Stimulated activated CD8-positive, alpha-beta memory T cell treated with anti-CD3 and anti-CD28 coated beads, Interleukin-12 subunit alpha, Interleukin-12 subunit beta, amount 100 ng/mL, for 4 hours (primary cell): ENCODE results near the gene OR4K13.

Source experiments
- DNase-seq: peaks from one replicate; pipeline ENCODE4 v3.0.0-alpha.2; 2020; ENCODE audit warnings: low read depth

Gene OR4K13, protein sequence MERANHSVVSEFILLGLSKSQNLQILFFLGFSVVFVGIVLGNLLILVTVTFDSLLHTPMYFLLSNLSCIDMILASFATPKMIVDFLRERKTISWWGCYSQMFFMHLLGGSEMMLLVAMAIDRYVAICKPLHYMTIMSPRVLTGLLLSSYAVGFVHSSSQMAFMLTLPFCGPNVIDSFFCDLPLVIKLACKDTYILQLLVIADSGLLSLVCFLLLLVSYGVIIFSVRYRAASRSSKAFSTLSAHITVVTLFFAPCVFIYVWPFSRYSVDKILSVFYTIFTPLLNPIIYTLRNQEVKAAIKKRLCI

DNA sequence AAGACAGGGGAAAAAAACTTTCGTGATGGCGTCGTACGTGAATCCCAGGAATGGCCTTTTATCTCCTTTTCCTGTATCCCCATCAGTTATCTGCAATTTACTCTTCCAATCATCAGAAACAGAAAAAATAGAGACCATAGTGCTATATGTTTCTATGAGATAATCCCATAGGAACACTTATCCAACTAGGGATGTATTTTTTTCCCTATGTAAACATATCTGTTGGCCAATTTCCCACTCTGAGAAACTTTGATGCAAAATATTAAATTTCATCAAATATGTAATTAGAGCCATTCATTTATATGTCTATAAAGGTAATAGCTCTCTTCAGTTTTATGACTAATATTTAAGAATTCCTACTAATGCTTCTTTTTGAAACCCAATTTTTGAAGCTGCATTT, at the start of gene OR4K13:
Gene OR4K13, minus strand, starts transcription at position 101 of the 400 bp plus-strand sequence. CDS start 1,280 bp downstream, outside the sequence.
- DNase-seq = no peak

DNA sequence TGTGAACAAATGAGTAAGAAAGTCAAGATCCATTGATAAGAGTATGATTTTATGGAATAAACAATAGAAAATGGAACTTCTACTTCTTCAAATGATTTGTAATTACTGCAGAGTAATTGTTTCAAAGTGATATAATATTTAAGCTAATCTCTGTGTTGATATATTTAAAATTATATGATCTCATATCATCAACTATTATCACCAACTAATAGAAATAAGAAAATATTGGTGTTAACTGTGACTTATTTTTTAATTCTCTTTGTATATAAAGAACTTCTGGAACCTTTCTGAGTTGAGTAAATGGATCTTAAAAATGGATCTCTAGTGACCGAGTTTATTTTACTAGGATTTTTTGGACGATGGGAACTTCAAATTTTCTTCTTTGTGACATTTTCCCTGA, 23.9 kb upstream of the OR4K13 start, which contains the start of gene OR4L1:
Gene OR4L1, plus strand, starts transcription at position 301 of the 400 bp plus-strand sequence. Its CDS starts 0 bp downstream, at position 301.
- DNase-seq = no peak

DNA sequence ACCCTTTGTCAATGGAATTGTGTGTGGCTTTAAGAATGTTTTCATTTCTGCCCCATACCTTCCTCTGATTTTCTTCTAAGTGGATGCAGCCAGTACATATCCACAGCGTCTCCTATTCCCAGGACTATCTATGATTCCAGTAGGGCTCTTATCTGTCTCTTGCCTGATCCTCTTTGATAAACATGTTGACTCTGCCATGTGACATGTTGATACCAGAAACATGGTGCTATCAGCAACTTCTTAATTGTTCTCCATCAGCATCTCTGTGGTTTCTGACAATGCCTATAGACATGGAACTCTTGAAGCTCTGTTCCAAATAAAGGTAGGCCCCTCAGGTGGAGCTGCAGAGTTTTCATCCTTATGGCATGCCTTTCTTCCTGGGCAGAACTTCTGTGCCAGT, 12.4 kb upstream of the OR4K13 start:
- no peak for DNase-seq

DNA sequence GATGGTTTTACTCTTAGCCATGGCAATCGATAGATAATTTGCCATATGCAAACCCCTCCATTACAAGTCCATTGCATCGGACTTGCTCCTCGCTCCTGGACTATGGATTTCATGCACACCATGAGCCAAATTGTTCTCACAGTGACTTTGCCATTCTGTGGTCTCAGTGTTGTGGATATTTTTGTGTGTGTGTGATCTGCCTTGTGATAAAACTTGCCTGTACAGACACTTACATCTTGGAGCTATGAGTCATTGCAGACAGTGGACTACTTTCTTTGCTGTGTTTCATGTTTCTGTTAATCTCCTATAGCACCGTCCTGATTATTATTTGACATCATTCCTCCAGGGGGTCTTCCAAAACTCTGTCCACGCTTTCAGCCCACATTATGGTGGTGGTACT, 8.4 kb upstream of the OR4K13 start:
- no peak for DNase-seq

DNA sequence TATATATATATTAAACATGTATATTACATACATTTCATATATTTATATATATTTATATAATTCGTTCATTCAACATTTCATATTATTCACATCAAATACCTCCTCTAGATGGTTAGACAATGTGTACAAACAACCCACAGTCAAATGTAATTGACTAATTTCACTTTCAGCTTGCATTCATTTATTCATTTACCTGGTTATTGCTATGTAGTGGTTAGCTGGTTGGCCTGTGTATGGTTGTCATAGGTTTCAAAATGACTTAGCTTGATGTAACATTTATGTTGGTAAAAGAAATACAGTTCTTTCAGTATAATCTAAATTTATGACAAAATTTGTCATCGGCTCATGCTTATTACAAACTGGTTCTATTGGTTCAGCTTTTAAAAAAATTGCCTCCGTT, 389 bp downstream of the OR4K13 start:
- no peak for DNase-seq

DNA sequence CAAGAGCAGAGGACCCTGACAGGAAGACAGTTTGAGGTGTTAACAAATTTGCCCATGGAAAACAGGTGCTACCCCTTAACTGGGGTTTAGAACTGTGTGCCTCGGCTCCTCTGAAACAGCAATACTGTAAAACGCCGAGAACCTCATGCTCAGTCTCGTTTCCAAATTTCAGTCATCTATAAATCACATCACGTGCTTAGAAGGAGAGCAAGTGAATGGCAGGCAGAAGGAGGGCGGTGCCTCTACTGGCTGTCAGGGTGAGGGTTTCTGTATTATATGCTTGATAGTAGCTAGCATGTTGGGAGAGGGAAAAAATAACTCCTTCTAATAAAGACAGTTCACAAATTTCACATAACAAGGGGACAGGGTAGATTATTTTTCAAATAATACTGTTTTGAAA, 4.8 kb downstream of the OR4K13 start:
- no peak for DNase-seq

DNA sequence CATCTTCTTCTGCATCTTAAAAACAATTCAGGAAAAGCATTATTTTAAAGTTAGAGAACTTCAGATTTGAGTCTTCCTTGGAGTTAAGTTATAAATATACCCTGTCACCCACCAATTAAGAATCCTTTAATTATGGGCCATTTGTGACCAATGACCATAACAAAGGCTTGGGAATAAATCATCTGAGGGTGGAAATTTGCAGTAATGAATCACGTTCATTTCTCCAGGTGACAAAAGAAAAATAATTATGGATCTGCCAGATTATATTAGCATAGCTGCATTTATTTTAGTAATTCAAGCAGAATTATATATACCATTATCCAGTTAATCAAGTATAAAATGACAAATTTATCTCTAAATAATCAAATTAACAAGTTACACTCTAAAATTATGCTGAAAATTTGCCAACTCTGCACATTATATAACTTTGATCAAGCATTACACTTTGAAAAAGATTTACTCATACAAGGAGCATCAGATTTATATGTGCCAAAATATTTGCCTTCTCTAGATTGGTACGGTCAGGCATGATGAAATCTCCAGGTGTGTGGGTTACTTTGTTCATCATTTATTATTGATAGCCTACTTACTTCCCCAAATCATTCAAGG, 16.5 kb downstream of the OR4K13 start, which contains the start of gene OR4K14:
Gene OR4K14, minus strand, starts transcription at position 51 of the 609 bp plus-strand sequence. CDS start 4,114 bp downstream, outside the sequence.
- no peak for DNase-seq

DNA sequence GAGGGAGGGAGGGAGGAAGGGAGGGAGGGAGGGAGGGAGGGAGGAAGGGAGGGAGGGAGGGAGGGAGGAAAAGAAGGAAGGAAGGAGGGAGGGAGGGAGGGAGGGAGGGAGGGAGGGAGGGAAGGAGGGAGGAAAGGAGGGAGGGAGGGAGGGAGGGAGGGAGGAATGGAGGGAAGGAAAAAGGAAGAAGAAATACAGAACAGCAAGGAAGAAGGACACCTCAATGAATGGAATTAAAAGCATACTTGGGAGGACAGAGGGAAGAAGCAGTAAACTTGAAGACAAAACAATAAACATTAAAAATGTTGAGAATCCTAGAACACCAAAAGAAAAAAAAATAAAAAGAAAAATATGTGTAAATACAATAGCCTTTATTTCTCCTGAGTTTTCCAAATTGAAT, 27.7 kb downstream of the OR4K13 start:
- DNase-seq = no peak

DNA sequence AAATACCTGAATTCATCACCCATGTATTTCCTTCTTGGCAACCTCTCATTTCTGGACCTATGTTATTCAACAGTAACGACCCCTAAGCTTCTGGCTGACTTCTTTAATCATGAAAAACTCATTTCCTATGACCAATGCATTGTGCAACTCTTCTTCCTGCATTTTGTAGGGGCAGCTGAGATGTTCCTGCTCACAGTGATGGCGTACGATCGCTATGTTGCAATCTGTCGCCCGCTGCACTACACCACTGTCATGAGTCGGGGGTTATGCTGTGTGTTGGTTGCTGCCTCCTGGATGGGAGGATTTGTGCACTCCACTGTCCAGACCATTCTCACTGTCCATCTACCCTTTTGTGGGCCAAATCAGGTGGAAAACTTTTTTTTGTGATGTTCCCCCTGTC, 33.5 kb downstream of the OR4K13 start:
- no peak for DNase-seq

DNA sequence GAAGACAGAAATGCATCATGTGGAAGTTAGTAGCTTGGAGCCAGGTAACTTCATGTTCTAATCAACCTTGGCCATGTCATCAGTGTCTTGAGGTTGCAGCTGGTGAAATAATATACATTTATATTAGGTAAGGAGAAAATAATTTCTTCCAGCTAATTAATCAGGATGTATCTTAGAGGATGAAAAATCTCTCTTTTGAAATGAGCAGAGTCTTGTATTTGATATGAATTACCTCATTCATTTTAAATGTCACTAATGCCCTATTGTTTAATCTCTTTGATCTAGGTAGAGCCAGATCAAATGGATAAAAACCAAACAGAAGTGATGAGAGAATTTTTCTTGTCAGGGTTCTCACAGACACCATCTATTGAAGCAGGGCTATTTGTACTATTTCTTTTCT, 34.0 kb downstream of the OR4K13 start, which contains the start of gene OR4Q2:
Gene OR4Q2, plus strand, starts transcription at position 301 of the 400 bp plus-strand sequence.
- no peak for DNase-seq

DNA sequence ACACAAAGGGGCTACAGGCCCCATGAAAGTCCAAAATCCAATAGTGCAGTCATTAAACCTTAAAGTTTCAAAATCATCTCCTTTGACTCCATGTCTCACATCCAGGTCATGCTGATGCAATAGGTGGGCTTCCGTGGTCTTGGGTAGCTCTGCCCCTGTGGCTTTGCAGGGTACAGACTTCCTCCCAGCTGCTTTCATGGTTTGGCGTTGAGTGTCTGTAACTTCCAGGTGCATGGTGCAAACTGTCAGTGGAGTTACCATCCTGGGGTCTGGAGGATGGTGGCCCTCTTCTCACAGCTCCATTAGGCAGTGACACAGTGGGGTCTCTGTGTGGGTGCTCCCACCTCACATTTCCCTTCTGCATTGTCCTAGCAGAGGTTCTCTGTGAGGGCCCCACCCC, 42.4 kb downstream of the OR4K13 start:
- DNase-seq = no peak
